ENCODE data around the gene DAPK1.

GRCh38 chr9:87682085-87682484 lies 184.4 kb downstream of the DAPK1 start:
- TF ChIP-seq CTCF (conservative IDR thresholded peaks at IDR 0.05 in 1 of 2, IDR thresholded peaks at IDR 0.05 in 1 of 2; ENCODE audit: extremely low read depth in 1 of 2, insufficient read depth in 1 of 2, low read depth in 1 of 2, low read length in 2 of 2): no peak
- TF ChIP-seq EZH2 (IDR thresholded peaks at IDR 0.05; ENCODE audit: borderline replicate concordance, low read length): no peak
